GM23338 (cell line): ENCODE measurements around the gene RELCH. TPM values are rescaled to one million over a fixed set of nuclear protein-coding genes. Genes with fewer than 3 reads are reported as not detected.

Experiments used
- ATAC-seq: fragments of 200-7000 bp; cut with Tn5 transposase; 3 replicates; pipeline ENCODE4 v1.9.1; 2020
- DNase-seq: peaks from one replicate; pipeline ENCODE4 v3.0.0-alpha.2; 2015; ENCODE audit warnings: low spot score
- H2AFZ ChIP-seq: fragments of 200-600 bp; sonication (generic); 2 replicates; pipeline ENCODE4 v1.8.0; 2016; ENCODE audit warnings: antibody characterized with exemption, mild to moderate bottlenecking, moderate library complexity
- H3F3A ChIP-seq: fragments of 200-600 bp; sonication (generic); replicated peaks from 2 replicates; pipeline ENCODE4 v1.8.0; 2017; ENCODE audit warnings: antibody characterized with exemption, mixed run types, low read depth
- H3K27ac ChIP-seq: fragments of 200-600 bp; sonication (generic); 2 replicates; pipeline ENCODE4 v1.6.1; 2016; ENCODE audit warnings: low read depth
- H3K27me3 ChIP-seq: fragments of 200-600 bp; sonication (generic); 2 replicates; pipeline ENCODE4 v1.8.0; 2016; ENCODE audit warnings: mild to moderate bottlenecking, mixed run types, moderate library complexity; ENCODE audit not compliant: insufficient read depth
- H3K36me3 ChIP-seq: fragments of 200-600 bp; sonication (generic); 2 replicates; pipeline ENCODE4 v1.8.0; 2016; ENCODE audit warnings: mild to moderate bottlenecking; ENCODE audit not compliant: insufficient read depth
- H3K4me1 ChIP-seq: fragments of 200-600 bp; sonication (generic); 2 replicates; pipeline ENCODE4 v1.8.0; 2016; ENCODE audit warnings: mild to moderate bottlenecking, moderate library complexity; ENCODE audit not compliant: insufficient read depth
- H3K4me2 ChIP-seq: fragments of 200-600 bp; sonication (generic); 2 replicates; pipeline ENCODE4 v1.7.1; 2017; ENCODE audit warnings: mixed run types
- H3K4me3 ChIP-seq: fragments of 200-600 bp; sonication (generic); 2 replicates; pipeline ENCODE4 v1.6.1; 2016; ENCODE audit warnings: mixed run types
- H3K79me2 ChIP-seq: fragments of 200-600 bp; sonication (generic); replicated peaks from 2 replicates; pipeline ENCODE4 v1.8.0; 2017; ENCODE audit warnings: mild to moderate bottlenecking; ENCODE audit not compliant: insufficient read depth
- H3K9me2 ChIP-seq: fragments of 200-600 bp; sonication (generic); 2 replicates; pipeline ENCODE4 v1.8.0; 2017; ENCODE audit not compliant: insufficient read depth
- H4K20me1 ChIP-seq: fragments of 200-600 bp; sonication (generic); replicated peaks from 2 replicates; pipeline ENCODE4 v1.8.0; 2017; ENCODE audit warnings: mild to moderate bottlenecking; ENCODE audit not compliant: insufficient read depth
- H3K27ac Mint-ChIP-seq: 2 replicates; pipeline ENCODE4 v1.8.0; 2020; ENCODE audit warnings: inconsistent platforms, mild to moderate bottlenecking, moderate library complexity, mixed read lengths
- H3K27me3 Mint-ChIP-seq: 3 replicates; pipeline ENCODE4 v1.8.0; 2022; ENCODE audit warnings: low read depth, mild to moderate bottlenecking, moderate library complexity, mixed read lengths, inconsistent platforms; ENCODE audit not compliant: insufficient read depth, poor library complexity
- H3K36me3 Mint-ChIP-seq: 3 replicates; pipeline ENCODE4 v1.8.0; 2021; ENCODE audit warnings: low read depth, mild to moderate bottlenecking, inconsistent platforms, moderate library complexity, mixed read lengths
- H3K4me1 Mint-ChIP-seq: 3 replicates; pipeline ENCODE4 v1.8.0; 2020; ENCODE audit warnings: mild to moderate bottlenecking, inconsistent platforms, mixed read lengths
- H3K4me3 Mint-ChIP-seq: 3 replicates; pipeline ENCODE4 v1.8.0; 2021; ENCODE audit warnings: moderate library complexity, mild to moderate bottlenecking, inconsistent platforms, mixed read lengths
- H3K9me3 Mint-ChIP-seq: 3 replicates; pipeline ENCODE4 v1.8.0; 2020; ENCODE audit warnings: moderate library complexity, mild to moderate bottlenecking, inconsistent platforms, mixed read lengths
- CREB1 ChIP-seq: fragments of 250-450 bp; sonication (Bioruptor Pico); IDR thresholded peaks from 2 replicates; pipeline ENCODE4 v1.5.0; 2020; ENCODE audit warnings: low read depth, mild to moderate bottlenecking, moderate library complexity
- EZH2phosphoT487 ChIP-seq: fragments of 200-600 bp; sonication (generic); IDR thresholded peaks from one replicate; pipeline ENCODE4 v1.8.1; 2018; ENCODE audit warnings: antibody characterized with exemption; ENCODE audit not compliant: unreplicated experiment
- JUNB ChIP-seq: IDR thresholded peaks from one replicate; pipeline ENCODE4 v1.6.1; 2016; ENCODE audit warnings: antibody characterized with exemption; ENCODE audit not compliant: unreplicated experiment
- NANOG ChIP-seq: IDR thresholded peaks from 2 replicates; pipeline ENCODE4 v1.6.1; 2016; ENCODE audit warnings: antibody characterized with exemption, borderline replicate concordance
- POLR2AphosphoS5 ChIP-seq: IDR thresholded peaks from 2 replicates; pipeline ENCODE4 v1.6.1; 2016; ENCODE audit warnings: antibody characterized with exemption, low read depth
- STAT1 ChIP-seq: IDR thresholded peaks from one replicate; pipeline ENCODE4 v1.6.1; 2016; ENCODE audit warnings: antibody characterized with exemption; ENCODE audit not compliant: unreplicated experiment
- ZNF114 ChIP-seq: fragments of 250-450 bp; sonication (Bioruptor Pico); IDR thresholded peaks from 2 replicates; pipeline ENCODE4 v1.5.0; 2020; ENCODE audit warnings: mild to moderate bottlenecking, moderate library complexity
- ZNF331 ChIP-seq: fragments of 250-450 bp; sonication (Bioruptor Pico); IDR thresholded peaks from 2 replicates; pipeline ENCODE4 v1.5.0; 2020; ENCODE audit warnings: low read depth, mild to moderate bottlenecking, moderate library complexity
- polyA plus RNA-seq: library from polyadenylated mRNA; unstranded; fragments of >200 nt; fragmentation: Nextera tagmentation; extraction: Ambion mirVana; gene quantifications from 2 replicates; pipeline ENCODE4 v1.2.1, GENCODE V29; 2016
- total RNA-seq: library from RNA; depleted of rRNA; stranded (reverse); fragments of >200 nt; shearing (Covaris generic); gene quantifications from 2 replicates; pipeline ENCODE4 v1.2.3, GENCODE V29; 2014
- TF ChIP-seq, protein P1 (sequence below), 2 experiments: fragments of 200-600 bp in 1 of 2; sonication (generic) in 1 of 2; conservative IDR thresholded peaks; 2 replicates each; pipeline versions ENCODE4 v1.5.1 to v1.6.1; 2016 to 2017; ENCODE audit warnings: antibody characterized with exemption in 2 of 2, low read depth in 2 of 2, mild to moderate bottlenecking in 2 of 2, moderate library complexity in 1 of 2
- TF ChIP-seq, protein P2 (sequence below): IDR thresholded peaks from one replicate; pipeline ENCODE4 v1.6.1; 2018; ENCODE audit warnings: antibody characterized with exemption; ENCODE audit not compliant: unreplicated experiment
- TF ChIP-seq, protein P3 (sequence below): IDR thresholded peaks from 2 replicates; pipeline ENCODE4 v1.6.1; 2016; ENCODE audit warnings: antibody characterized with exemption

RELCH gene
- total and polyA plus RNA-seq, 2 experiments from 2014 or later: 8.8 to 56.4 TPM

DNA sequence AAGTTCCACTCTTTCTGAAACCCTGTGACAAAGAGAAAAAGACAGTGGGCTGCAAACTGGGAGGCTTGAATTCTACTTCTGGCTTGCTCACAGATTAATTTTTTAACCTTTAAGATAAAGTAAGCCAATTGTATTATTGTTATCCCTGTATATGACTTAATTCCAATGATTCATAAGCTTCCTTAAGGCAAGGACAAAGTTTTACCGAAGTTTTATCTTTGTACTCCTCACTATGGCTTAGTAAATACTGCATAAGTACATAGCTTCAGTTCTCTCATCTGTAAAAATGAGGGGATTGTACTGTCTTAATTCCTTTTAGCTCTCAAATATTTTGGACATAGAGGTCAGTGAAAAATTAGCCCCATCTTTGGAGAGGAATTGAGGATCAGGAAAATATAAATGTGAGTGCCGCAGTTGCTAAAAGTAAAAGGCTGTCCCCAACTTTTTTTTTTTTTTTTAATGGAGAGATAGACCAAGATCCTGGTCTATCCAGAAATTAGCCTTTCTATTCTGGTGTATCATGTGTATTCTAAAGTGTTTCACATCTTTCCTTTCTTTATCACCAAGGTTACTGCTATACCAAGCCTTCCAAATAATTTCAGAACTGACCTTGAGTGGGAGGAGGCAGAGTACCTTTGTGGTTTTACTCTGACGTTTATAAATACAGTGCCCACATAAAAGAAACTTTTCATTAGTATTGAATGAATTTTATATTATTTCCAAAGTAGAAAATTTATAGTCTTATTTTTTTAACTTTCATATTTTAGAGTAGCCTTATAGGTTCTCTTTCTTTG, 13.3 kb downstream of the RELCH start (continued):
- TF ChIP-seq, protein P1, sequence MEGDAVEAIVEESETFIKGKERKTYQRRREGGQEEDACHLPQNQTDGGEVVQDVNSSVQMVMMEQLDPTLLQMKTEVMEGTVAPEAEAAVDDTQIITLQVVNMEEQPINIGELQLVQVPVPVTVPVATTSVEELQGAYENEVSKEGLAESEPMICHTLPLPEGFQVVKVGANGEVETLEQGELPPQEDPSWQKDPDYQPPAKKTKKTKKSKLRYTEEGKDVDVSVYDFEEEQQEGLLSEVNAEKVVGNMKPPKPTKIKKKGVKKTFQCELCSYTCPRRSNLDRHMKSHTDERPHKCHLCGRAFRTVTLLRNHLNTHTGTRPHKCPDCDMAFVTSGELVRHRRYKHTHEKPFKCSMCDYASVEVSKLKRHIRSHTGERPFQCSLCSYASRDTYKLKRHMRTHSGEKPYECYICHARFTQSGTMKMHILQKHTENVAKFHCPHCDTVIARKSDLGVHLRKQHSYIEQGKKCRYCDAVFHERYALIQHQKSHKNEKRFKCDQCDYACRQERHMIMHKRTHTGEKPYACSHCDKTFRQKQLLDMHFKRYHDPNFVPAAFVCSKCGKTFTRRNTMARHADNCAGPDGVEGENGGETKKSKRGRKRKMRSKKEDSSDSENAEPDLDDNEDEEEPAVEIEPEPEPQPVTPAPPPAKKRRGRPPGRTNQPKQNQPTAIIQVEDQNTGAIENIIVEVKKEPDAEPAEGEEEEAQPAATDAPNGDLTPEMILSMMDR (conservative IDR thresholded peaks at IDR 0.05; ENCODE audit: low read depth in 2 of 2): no peak
- TF ChIP-seq ZNF114 (CRISPR knock-in tag) (no peak), STAT1 (no peak), JUNB (no peak), ZNF331 (CRISPR knock-in tag) (no peak), CREB1 (no peak), EZH2phosphoT487 (no peak), POLR2AphosphoS5 (no peak)
- TF ChIP-seq, protein P2, sequence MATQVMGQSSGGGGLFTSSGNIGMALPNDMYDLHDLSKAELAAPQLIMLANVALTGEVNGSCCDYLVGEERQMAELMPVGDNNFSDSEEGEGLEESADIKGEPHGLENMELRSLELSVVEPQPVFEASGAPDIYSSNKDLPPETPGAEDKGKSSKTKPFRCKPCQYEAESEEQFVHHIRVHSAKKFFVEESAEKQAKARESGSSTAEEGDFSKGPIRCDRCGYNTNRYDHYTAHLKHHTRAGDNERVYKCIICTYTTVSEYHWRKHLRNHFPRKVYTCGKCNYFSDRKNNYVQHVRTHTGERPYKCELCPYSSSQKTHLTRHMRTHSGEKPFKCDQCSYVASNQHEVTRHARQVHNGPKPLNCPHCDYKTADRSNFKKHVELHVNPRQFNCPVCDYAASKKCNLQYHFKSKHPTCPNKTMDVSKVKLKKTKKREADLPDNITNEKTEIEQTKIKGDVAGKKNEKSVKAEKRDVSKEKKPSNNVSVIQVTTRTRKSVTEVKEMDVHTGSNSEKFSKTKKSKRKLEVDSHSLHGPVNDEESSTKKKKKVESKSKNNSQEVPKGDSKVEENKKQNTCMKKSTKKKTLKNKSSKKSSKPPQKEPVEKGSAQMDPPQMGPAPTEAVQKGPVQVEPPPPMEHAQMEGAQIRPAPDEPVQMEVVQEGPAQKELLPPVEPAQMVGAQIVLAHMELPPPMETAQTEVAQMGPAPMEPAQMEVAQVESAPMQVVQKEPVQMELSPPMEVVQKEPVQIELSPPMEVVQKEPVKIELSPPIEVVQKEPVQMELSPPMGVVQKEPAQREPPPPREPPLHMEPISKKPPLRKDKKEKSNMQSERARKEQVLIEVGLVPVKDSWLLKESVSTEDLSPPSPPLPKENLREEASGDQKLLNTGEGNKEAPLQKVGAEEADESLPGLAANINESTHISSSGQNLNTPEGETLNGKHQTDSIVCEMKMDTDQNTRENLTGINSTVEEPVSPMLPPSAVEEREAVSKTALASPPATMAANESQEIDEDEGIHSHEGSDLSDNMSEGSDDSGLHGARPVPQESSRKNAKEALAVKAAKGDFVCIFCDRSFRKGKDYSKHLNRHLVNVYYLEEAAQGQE: no peak
- TF ChIP-seq, protein P3, sequence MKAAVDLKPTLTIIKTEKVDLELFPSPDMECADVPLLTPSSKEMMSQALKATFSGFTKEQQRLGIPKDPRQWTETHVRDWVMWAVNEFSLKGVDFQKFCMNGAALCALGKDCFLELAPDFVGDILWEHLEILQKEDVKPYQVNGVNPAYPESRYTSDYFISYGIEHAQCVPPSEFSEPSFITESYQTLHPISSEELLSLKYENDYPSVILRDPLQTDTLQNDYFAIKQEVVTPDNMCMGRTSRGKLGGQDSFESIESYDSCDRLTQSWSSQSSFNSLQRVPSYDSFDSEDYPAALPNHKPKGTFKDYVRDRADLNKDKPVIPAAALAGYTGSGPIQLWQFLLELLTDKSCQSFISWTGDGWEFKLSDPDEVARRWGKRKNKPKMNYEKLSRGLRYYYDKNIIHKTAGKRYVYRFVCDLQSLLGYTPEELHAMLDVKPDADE: no peak

GRCh38 chr18:62201870-62202269, 14.8 kb downstream of the RELCH start:
- Histone ChIP-seq H3F3A (no peaks in the 10 kb centered on the region), H2AFZ (no peak overlapping the region), H3K36me3 (no peaks in the 10 kb centered on the region), H3K9me2 (no peaks in the 10 kb centered on the region), H3K4me3 (no peak overlapping the region), H3K27ac (no peak overlapping the region), H4K20me1 (0 out of 2 replicates have a peak, but pooled peaks cover 6% of the 10 kb centered on the region), H3K4me1 (no peaks in the 10 kb centered on the region), H3K4me2 (no peak overlapping the region), H3K79me2 (peaks cover 89% of the 10 kb centered on the region), H3K27me3 (no peaks in the 10 kb centered on the region)
- no peaks in the 10 kb centered on the region for H3K36me3 Mint-ChIP-seq
- H3K27me3 Mint-ChIP-seq: peaks cover 2% of the 10 kb centered on the region
- peaks cover 4% of the 10 kb centered on the region; the same call in 2 of the 3 replicates for H3K4me1 Mint-ChIP-seq
- no peak for ATAC-seq
- no peak for DNase-seq
- no peak overlapping the region for H3K4me3 Mint-ChIP-seq
- H3K27ac Mint-ChIP-seq: no peak overlapping the region
- TF ChIP-seq NANOG: no peak
- TF ChIP-seq JUNB: no peak
- no peak for TF ChIP-seq ZNF114 (CRISPR knock-in tag)
- no peak for TF ChIP-seq POLR2AphosphoS5
- no peak for TF ChIP-seq EZH2phosphoT487
- TF ChIP-seq STAT1: no peak
- H3K9me3 Mint-ChIP-seq: no peaks in the 10 kb centered on the region
